Fibroblast of pulmonary artery (primary cell): ENCODE data around the gene HSH2D.

ENCODE experiments used
- DNase-seq: peaks from one replicate; pipeline ENCODE4 v3.0.0-alpha.2; 2010; ENCODE audit warnings: low read depth
- H3K4me3 ChIP-seq: replicated peaks from 2 replicates; pipeline ENCODE4 v1.5.1; 2011; ENCODE audit warnings: low read depth, mild to moderate bottlenecking, control low read depth, low read length, moderate library complexity
- CTCF ChIP-seq: IDR thresholded peaks from 2 replicates; pipeline ENCODE4 v1.5.1; 2011; ENCODE audit warnings: mild to moderate bottlenecking, control low read depth, low read length, inconsistent platforms; ENCODE audit errors: missing control alignments

The HSH2D gene

GRCh38 chr19:16121967-16122366, 21.5 kb upstream of the HSH2D start:
- H3K4me3 ChIP-seq = no peak overlapping the region
- TF ChIP-seq CTCF = no peak
- no peak for DNase-seq

GRCh38 chr19:16124953-16125352, 18.5 kb upstream of the HSH2D start:
- no peak for DNase-seq
- no peak for TF ChIP-seq CTCF
- no peak overlapping the region for H3K4me3 ChIP-seq

GRCh38 chr19:16125737-16126495, 17.6 kb upstream of the HSH2D start:
- no peak for TF ChIP-seq CTCF
- H3K4me3 ChIP-seq = no peak overlapping the region
- DNase-seq = no peak

GRCh38 chr19:16127080-16127479, 16.4 kb upstream of the HSH2D start:
- TF ChIP-seq CTCF = no peak
- no peak for DNase-seq
- H3K4me3 ChIP-seq = no peak overlapping the region

- TF ChIP-seq CTCF = no peak
- no peak overlapping the region for H3K4me3 ChIP-seq
- no peak for DNase-seq
Measured at GRCh38 chr19:16127776-16128371, 15.6 kb upstream of the HSH2D start.

GRCh38 chr19:16131648-16132047, 11.8 kb upstream of the HSH2D start:
- TF ChIP-seq CTCF = no peak
- DNase-seq = no peak
- no peak overlapping the region for H3K4me3 ChIP-seq

GRCh38 chr19:16133818-16134217, 9.7 kb upstream of the HSH2D start:
- no peak for DNase-seq
- no peak for TF ChIP-seq CTCF
- H3K4me3 ChIP-seq = no peak overlapping the region
